GM12878 (cell line): ENCODE data around the gene ZBTB5. TPM values are rescaled to one million over a fixed set of nuclear protein-coding genes. Genes with fewer than 3 reads are reported as not detected.
A peak's percentile ranks its signal among the peaks of the same experiment; 100 is the strongest.

Source experiments
- BMI1 ChIP-seq: fragments of 450-650 bp; IDR thresholded peaks from 2 replicates; pipeline ENCODE4 v1.6.1; 2016; ENCODE audit warnings: mild to moderate bottlenecking, moderate library complexity, borderline replicate concordance
- CBFB ChIP-seq: IDR thresholded peaks from 2 replicates; pipeline ENCODE4 v1.6.1; 2016; ENCODE audit warnings: antibody characterized with exemption, low read depth
- CBX3 ChIP-seq: fragments of 200-600 bp; sonication (generic); IDR thresholded peaks from 2 replicates; pipeline ENCODE4 v1.6.1; 2016; ENCODE audit warnings: low read depth, borderline replicate concordance
- E2F4 ChIP-seq: IDR thresholded peaks from 2 replicates; pipeline ENCODE4 v1.6.1; 2012; ENCODE audit warnings: low read depth, low read length, improper control_type of control experiment
- EGR1 ChIP-seq, 2 experiments: IDR thresholded peaks; 1 replicate in 1 of 2; 2 replicates in 1 of 2; pipeline ENCODE4 v1.6.1; 2011 to 2012; ENCODE audit warnings: low read depth in 2 of 2, low read length in 2 of 2, borderline replicate concordance in 1 of 2, mild to moderate bottlenecking in 1 of 2, moderate library complexity in 1 of 2
- EP300 ChIP-seq, 2 experiments: fragments of 150-350 bp in 1 of 2; IDR thresholded peaks; 2 replicates each; pipeline ENCODE4 v1.6.1; 2011 to 2012; ENCODE audit warnings: low read depth in 2 of 2, low read length in 2 of 2, borderline replicate concordance in 1 of 2, improper control_type of control experiment in 1 of 2, inconsistent platforms in 1 of 2; ENCODE audit not compliant: control insufficient read depth in 1 of 2
- ESRRA ChIP-seq: IDR thresholded peaks from 2 replicates; pipeline ENCODE4 v1.6.1; 2012; ENCODE audit warnings: mild to moderate bottlenecking, low read length, improper control_type of control experiment
- FOXK2 ChIP-seq: fragments of 450-650 bp; IDR thresholded peaks from 2 replicates; pipeline ENCODE4 v1.6.1; 2017; ENCODE audit warnings: mild to moderate bottlenecking, moderate library complexity
- IKZF1 ChIP-seq: fragments of 450-650 bp; conservative IDR thresholded peaks from 2 replicates; pipeline ENCODE4 v1.6.1; 2017; ENCODE audit warnings: antibody characterized with exemption, mild to moderate bottlenecking
- JUND ChIP-seq: IDR thresholded peaks from 2 replicates; pipeline ENCODE4 v1.6.1; 2012; ENCODE audit warnings: low read depth, mild to moderate bottlenecking, low read length, improper control_type of control experiment, moderate library complexity
- LARP7 ChIP-seq: fragments of 450-650 bp; IDR thresholded peaks from 2 replicates; pipeline ENCODE4 v1.6.1; 2017; ENCODE audit warnings: mild to moderate bottlenecking
- RAD21 ChIP-seq: IDR thresholded peaks from 2 replicates; pipeline ENCODE4 v1.6.1; 2011; ENCODE audit warnings: mild to moderate bottlenecking, low read depth, low read length, moderate library complexity; ENCODE audit not compliant: insufficient read depth
- RBBP5 ChIP-seq: fragments of 200-600 bp; sonication (generic); conservative IDR thresholded peaks from 2 replicates; pipeline ENCODE4 v1.6.1; 2016
- SMAD1 ChIP-seq: fragments of 450-650 bp; IDR thresholded peaks from 2 replicates; pipeline ENCODE4 v1.6.1; 2018; ENCODE audit warnings: mild to moderate bottlenecking, low read depth; ENCODE audit not compliant: partially characterized antibody
- SRF ChIP-seq, 2 experiments: IDR thresholded peaks; 2 replicates each; pipeline ENCODE4 v1.6.1; 2011; ENCODE audit warnings: low read depth in 2 of 2, low read length in 2 of 2, mild to moderate bottlenecking in 1 of 2, moderate library complexity in 1 of 2
- TARDBP ChIP-seq: IDR thresholded peaks from 2 replicates; pipeline ENCODE4 v1.6.1; 2016; ENCODE audit warnings: borderline replicate concordance
- YY1 ChIP-seq: IDR thresholded peaks from 2 replicates; pipeline ENCODE4 v1.6.1; 2011; ENCODE audit warnings: low read depth, mild to moderate bottlenecking, low read length
- ZBED1 ChIP-seq: IDR thresholded peaks from 2 replicates; pipeline ENCODE4 v1.6.1; 2016; ENCODE audit warnings: borderline replicate concordance
- polyA plus RNA-seq, 11 experiments: library from polyadenylated mRNA; depleted of rRNA in 4 of 11; unstranded in 6 of 11; stranded (reverse) in 5 of 11; fragments of >200 nt; fragmentation: Nextera tagmentation in 4 of 11; fragmentation: Illumina TruSeq in 1 of 11; extraction: Ambion mirVana in 4 of 11; extraction: Trizol in 1 of 11; gene quantifications; 1 replicate in 1 of 11; 2 replicates in 10 of 11; pipeline versions ENCODE4 v1.2.1 to v1.2.3, GENCODE V29; 2011 to 2016; ENCODE audit warnings: inconsistent platforms in 2 of 11, missing spikeins in 2 of 11, low read depth in 1 of 11
- total RNA-seq, 4 experiments: library from RNA; depleted of rRNA in 3 of 4; stranded (reverse); fragments of >200 nt in 3 of 4; fragmentation: Illumina TruSeq in 1 of 4; extraction: Trizol in 1 of 4; gene quantifications; 2 replicates each; pipeline versions ENCODE4 v1.2.1 to v1.2.3, GENCODE V29; 2013 to 2021
- TF ChIP-seq, protein P1 (sequence below): IDR thresholded peaks from 2 replicates; pipeline ENCODE4 v1.6.1; 2012; ENCODE audit warnings: improper control_type of control experiment, low read depth, low read length; ENCODE audit not compliant: insufficient replicate concordance
- TF ChIP-seq, protein P2 (sequence below): fragments of 450-650 bp; formaldehyde crosslinking; IDR thresholded peaks from 2 replicates; pipeline ENCODE4 v1.5.0; 2022; ENCODE audit warnings: mild to moderate bottlenecking, missing genetic modification characterization

The ZBTB5 gene
- total and polyA plus RNA-seq, 10 of the 15 experiments (the other 5 are each of a cell fraction or from before 2014, with no cell fraction given): 1.4 to 32.5 (median 12.1) TPM

DNA sequence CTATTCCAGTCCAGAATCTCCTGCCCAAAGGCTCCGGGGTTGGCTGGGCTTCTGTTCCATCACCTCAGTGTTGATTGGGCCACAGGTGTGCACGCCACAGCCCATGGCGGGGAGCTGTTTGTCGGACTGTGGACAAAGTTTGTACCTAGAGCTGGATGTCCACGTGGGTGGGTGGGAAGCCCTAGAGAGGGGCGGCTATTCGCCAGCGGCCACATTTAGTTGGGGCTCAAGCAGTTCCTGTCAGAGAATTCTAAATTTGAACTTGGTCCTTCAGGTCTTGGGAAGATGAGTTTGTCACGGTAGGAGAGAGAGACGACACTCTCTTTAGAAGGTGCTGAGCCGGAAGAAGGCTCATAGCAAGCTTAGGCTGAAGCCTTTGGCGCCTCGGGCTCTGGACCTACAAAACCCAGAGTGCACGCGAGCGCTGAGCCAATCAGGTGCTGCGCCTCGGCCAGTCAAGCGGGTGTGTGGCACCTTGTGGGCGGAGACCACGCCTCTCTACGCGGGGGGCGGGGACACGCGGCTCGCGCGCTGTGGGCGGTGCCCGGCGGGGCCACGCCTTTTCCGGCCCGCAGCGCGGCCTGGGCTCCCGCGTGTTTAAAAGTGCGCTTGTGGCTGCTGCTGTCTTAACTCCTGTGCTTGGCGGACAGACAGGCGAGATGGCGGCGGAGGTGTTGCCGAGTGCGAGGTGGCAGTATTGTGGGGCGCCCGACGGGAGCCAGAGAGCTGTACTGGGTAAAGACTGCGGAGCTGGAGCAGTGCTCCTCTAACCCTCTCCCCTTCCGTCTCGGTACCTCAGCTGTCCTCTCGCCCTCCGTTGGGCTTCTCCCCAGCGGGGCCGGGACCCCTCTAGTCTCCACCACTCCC lies 20.4 kb upstream of the ZBTB5 start, which contains the start of gene POLR1E (continued):
- TF ChIP-seq LARP7 (peak; percentile 60; the same call in 1 of the 2 replicates), RBBP5 (no peak), CBX3 (no peak), TARDBP (no peak), BMI1 (no peak), E2F4 (peak; percentile 81), CBFB (peak; percentile 71; the same call in 1 of the 2 replicates), SMAD1 (no peak), RAD21 (no peak), YY1 (peak; percentile 77), EP300 (IDR thresholded peaks at IDR 0.05; ENCODE audit: borderline replicate concordance in 1 of 2, control insufficient read depth in 1 of 2, low read depth in 2 of 2, low read length in 2 of 2) (no peak; a peak in 1 of 4 replicates), ESRRA (no peak), EGR1 (IDR thresholded peaks at IDR 0.05; ENCODE audit: borderline replicate concordance in 1 of 2, low read depth in 2 of 2, low read length in 2 of 2) (peak in 1 of 2 experiments; percentile 84; a peak in 2 of 3 replicates), ZBED1 (no peak), SRF (IDR thresholded peaks at IDR 0.05; ENCODE audit: low read depth in 2 of 2, low read length in 2 of 2) (0 out of 4 replicates have a peak, but pooled peaks of 1 of the 2 experiments have one; percentile 31), FOXK2 (no peak), JUND (no peak), IKZF1 (0 out of 2 replicates have a peak, but pooled peaks have one; percentile 41)
- TF ChIP-seq, protein P1, sequence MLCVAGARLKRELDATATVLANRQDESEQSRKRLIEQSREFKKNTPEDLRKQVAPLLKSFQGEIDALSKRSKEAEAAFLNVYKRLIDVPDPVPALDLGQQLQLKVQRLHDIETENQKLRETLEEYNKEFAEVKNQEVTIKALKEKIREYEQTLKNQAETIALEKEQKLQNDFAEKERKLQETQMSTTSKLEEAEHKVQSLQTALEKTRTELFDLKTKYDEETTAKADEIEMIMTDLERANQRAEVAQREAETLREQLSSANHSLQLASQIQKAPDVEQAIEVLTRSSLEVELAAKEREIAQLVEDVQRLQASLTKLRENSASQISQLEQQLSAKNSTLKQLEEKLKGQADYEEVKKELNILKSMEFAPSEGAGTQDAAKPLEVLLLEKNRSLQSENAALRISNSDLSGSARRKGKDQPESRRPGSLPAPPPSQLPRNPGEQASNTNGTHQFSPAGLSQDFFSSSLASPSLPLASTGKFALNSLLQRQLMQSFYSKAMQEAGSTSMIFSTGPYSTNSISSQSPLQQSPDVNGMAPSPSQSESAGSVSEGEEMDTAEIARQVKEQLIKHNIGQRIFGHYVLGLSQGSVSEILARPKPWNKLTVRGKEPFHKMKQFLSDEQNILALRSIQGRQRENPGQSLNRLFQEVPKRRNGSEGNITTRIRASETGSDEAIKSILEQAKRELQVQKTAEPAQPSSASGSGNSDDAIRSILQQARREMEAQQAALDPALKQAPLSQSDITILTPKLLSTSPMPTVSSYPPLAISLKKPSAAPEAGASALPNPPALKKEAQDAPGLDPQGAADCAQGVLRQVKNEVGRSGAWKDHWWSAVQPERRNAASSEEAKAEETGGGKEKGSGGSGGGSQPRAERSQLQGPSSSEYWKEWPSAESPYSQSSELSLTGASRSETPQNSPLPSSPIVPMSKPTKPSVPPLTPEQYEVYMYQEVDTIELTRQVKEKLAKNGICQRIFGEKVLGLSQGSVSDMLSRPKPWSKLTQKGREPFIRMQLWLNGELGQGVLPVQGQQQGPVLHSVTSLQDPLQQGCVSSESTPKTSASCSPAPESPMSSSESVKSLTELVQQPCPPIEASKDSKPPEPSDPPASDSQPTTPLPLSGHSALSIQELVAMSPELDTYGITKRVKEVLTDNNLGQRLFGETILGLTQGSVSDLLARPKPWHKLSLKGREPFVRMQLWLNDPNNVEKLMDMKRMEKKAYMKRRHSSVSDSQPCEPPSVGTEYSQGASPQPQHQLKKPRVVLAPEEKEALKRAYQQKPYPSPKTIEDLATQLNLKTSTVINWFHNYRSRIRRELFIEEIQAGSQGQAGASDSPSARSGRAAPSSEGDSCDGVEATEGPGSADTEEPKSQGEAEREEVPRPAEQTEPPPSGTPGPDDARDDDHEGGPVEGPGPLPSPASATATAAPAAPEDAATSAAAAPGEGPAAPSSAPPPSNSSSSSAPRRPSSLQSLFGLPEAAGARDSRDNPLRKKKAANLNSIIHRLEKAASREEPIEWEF: no peak
- TF ChIP-seq, protein P2, sequence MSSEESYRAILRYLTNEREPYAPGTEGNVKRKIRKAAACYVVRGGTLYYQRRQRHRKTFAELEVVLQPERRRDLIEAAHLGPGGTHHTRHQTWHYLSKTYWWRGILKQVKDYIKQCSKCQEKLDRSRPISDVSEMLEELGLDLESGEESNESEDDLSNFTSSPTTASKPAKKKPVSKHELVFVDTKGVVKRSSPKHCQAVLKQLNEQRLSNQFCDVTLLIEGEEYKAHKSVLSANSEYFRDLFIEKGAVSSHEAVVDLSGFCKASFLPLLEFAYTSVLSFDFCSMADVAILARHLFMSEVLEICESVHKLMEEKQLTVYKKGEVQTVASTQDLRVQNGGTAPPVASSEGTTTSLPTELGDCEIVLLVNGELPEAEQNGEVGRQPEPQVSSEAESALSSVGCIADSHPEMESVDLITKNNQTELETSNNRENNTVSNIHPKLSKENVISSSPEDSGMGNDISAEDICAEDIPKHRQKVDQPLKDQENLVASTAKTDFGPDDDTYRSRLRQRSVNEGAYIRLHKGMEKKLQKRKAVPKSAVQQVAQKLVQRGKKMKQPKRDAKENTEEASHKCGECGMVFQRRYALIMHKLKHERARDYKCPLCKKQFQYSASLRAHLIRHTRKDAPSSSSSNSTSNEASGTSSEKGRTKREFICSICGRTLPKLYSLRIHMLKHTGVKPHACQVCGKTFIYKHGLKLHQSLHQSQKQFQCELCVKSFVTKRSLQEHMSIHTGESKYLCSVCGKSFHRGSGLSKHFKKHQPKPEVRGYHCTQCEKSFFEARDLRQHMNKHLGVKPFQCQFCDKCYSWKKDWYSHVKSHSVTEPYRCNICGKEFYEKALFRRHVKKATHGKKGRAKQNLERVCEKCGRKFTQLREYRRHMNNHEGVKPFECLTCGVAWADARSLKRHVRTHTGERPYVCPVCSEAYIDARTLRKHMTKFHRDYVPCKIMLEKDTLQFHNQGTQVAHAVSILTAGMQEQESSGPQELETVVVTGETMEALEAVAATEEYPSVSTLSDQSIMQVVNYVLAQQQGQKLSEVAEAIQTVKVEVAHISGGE (CRISPR knock-in tag): no peak
